GM21528 (cell line): Measurements from ENCODE around the gene FGD3.

ENCODE experiments used
- ATAC-seq: cut with Tn5 transposase; IDR thresholded peaks from one replicate; pipeline ENCODE4 v1.9.1; 2021; ENCODE audit warnings: mild to moderate bottlenecking, moderate library complexity; ENCODE audit not compliant: unreplicated experiment, low FRiP score

The FGD3 gene

GRCh38 chr9:93025736-93026135, 78.4 kb downstream of the FGD3 start:
- no peak for ATAC-seq

- ATAC-seq, result no peak
Measured at GRCh38 chr9:93026640-93027039, 79.3 kb downstream of the FGD3 start.

- no peak for ATAC-seq
Measured at GRCh38 chr9:93027750-93028149, 80.4 kb downstream of the FGD3 start.

- ATAC-seq, result no peak
Measured at GRCh38 chr9:93028448-93029006, 81.2 kb downstream of the FGD3 start.

- ATAC-seq, result no peak
Measured at GRCh38 chr9:93030642-93031628, 83.6 kb downstream of the FGD3 start.

- no peak for ATAC-seq
Measured at GRCh38 chr9:93031629-93032430, 84.5 kb downstream of the FGD3 start.

GRCh38 chr9:93032545-93032944, 85.2 kb downstream of the FGD3 start:
- no peak for ATAC-seq

- no peak for ATAC-seq
Measured at GRCh38 chr9:93033531-93033930, 86.2 kb downstream of the FGD3 start.

GRCh38 chr9:93035106-93035660, 87.9 kb downstream of the FGD3 start:
- no peak for ATAC-seq

- no peak for ATAC-seq
Measured at GRCh38 chr9:93035821-93036351, 88.6 kb downstream of the FGD3 start.

- no peak for ATAC-seq
Measured at GRCh38 chr9:93036887-93037475, 89.7 kb downstream of the FGD3 start.

GRCh38 chr9:93037476-93037971, 90.2 kb downstream of the FGD3 start:
- no peak for ATAC-seq

GRCh38 chr9:93038918-93039317, 91.6 kb downstream of the FGD3 start:
- ATAC-seq, result no peak

- no peak for ATAC-seq
Measured at GRCh38 chr9:93039456-93039855, 92.1 kb downstream of the FGD3 start.

GRCh38 chr9:93039976-93040375, 92.7 kb downstream of the FGD3 start:
- ATAC-seq, result no peak

GRCh38 chr9:93040409-93040808, 93.1 kb downstream of the FGD3 start:
- no peak for ATAC-seq

- no peak for ATAC-seq
Measured at GRCh38 chr9:93041108-93041802, 93.9 kb downstream of the FGD3 start.

GRCh38 chr9:93043122-93043521, 95.8 kb downstream of the FGD3 start:
- no peak for ATAC-seq

- no peak for ATAC-seq
Measured at GRCh38 chr9:93045521-93045920, 98.2 kb downstream of the FGD3 start.
